ENCODE data around the gene MEGF6.

DNA sequence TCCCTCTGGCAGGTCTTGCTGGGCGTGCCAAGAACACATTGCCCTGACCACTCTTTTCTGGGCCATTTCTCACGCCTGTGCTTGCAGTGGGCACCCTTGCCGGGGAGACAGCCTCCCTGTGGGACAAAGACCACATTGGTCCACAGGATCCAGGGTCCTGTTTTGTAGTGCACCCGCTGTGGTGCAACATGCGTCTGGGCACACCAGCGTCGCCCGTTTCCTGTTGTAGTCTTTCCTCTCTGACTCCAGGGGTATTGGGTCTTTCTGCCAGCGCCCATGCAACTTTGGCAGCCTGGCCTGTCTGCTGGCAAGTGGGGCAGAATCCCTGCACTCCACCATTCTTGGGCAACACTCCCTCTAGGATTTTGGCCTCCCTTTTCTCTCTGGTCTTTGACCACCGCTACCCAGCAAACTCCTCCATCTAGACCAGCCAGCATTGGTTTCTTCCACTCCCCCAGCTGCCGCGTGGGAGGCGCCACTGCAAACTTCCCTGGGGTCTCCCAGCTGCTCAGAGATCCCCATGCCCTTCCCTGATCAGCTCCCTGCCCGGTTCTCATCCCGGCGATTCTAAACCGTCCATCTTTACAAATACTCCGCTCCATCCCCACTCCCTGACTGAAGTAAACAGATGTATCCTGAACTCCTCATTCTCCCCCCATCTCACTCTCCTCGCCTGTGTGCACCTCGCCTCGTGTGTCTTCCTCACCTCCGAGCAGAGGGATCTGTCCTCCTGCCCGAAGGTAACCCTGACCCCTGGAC lies 12.3 kb upstream of the MEGF6 start:
- TF ChIP-seq CTCF (IDR thresholded peaks at IDR 0.05; ENCODE audit: poor library complexity) (no peak), EZH2 (IDR thresholded peaks at IDR 0.05; ENCODE audit: borderline replicate concordance) (no peak), EZH2phosphoT487 (IDR thresholded peaks at IDR 0.05; ENCODE audit: low read depth, severe bottlenecking, unreplicated experiment) (no peak)

Data from hepatocyte (in vitro differentiated cells).